Embryonic facial prominence (tissue), 1 donor: Measurements from ENCODE around the gene NACC1.

Source experiments
- DNase-seq: peaks from one replicate; pipeline ENCODE4 v3.0.0-alpha.2; 2016; ENCODE audit errors: extremely low spot score

Gene NACC1

DNA sequence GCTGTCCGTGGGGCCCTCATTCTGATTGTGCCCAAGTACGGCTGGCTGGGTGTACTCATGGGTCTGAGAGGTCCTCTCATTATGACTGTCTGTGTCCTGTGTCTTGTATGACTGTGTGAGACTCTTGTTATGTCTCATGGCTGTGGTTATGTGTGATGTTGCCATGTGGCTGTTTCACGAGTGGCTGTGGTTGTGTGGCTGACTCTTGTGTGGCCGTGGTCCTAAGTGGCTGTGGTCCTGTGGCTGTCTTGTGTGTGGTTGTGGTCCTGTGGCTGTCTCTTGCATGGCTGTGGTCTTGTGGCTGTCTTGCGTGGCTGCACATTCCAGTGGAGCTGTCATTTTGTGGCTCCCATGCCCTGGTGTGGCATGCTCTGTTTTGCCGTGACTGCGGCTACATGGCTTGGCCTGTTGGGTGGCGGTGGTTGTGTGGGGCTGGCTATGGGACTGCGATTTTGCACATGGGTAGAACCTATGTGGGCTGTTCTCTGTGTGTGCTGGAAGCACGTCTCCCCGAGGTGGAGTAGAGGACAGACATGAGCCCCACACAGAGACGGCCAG, 18.0 kb upstream of the NACC1 start:
- DNase-seq: no peak

DNA sequence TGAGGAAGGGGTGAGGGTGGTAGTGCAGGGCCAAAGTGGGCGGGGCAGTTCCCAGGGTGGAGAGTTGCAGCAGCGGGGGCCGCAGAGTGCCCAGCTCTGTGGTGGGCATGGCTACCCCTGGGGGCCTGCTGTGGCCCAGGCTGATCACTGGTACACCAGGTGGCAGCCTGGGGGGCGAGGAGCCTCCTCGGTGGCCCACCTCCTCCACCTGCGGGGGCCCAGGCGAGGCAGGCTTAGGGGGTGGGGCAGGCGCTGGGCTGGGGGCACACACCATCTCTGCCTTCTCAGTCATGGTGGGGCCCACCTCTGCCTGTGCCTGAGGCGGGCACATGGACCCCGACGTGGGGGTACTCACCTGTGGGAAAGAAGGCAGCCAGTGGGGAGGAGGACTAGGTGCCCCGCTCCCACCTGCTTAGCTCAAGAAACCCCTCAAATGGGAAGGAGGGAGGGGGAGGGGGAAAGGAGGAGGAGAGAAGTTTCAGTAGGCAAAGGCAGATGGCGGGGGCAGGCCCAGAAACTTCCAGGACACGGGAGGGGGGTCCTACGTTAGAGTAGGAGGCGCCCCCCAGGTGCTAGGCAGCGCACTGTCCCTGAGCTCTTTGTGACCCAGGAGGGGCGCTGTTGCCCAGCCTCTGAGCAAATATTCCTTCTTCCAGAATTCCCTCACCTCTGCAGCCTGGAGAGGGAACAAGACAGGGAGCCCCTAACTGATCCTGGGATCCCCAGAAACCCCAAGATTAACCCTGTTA, 17.0 kb upstream of the NACC1 start:
- DNase-seq: no peak

GRCh38 chr19:13101590-13102415, 16.3 kb upstream of the NACC1 start:
- DNase-seq: no peak

DNA sequence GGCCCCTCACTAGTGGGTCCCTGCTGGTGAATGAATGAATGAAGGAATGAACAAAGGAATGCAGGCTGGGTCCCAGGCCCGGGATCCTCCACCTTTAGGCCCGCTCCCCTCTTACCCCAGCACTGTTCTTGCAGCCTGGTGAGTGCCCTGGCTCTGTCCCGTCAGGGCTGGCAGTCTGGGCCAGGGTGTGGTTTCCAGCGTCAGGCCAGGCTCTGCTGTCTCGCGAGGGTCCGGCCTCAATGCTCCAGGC, 15.7 kb upstream of the NACC1 start:
- no peak for DNase-seq

- no peak for DNase-seq
Observed at GRCh38 chr19:13102666-13103580, 15.1 kb upstream of the NACC1 start, which contains the start of gene LYL1. LYL1 (minus strand) TSS chr19:13102858; CDS start chr19:13101171, 1,687 bp downstream.

- DNase-seq: no peak
Observed at GRCh38 chr19:13103581-13104359, 14.3 kb upstream of the NACC1 start.

- DNase-seq: no peak
Observed at GRCh38 chr19:13104360-13104847, 13.7 kb upstream of the NACC1 start.

DNA sequence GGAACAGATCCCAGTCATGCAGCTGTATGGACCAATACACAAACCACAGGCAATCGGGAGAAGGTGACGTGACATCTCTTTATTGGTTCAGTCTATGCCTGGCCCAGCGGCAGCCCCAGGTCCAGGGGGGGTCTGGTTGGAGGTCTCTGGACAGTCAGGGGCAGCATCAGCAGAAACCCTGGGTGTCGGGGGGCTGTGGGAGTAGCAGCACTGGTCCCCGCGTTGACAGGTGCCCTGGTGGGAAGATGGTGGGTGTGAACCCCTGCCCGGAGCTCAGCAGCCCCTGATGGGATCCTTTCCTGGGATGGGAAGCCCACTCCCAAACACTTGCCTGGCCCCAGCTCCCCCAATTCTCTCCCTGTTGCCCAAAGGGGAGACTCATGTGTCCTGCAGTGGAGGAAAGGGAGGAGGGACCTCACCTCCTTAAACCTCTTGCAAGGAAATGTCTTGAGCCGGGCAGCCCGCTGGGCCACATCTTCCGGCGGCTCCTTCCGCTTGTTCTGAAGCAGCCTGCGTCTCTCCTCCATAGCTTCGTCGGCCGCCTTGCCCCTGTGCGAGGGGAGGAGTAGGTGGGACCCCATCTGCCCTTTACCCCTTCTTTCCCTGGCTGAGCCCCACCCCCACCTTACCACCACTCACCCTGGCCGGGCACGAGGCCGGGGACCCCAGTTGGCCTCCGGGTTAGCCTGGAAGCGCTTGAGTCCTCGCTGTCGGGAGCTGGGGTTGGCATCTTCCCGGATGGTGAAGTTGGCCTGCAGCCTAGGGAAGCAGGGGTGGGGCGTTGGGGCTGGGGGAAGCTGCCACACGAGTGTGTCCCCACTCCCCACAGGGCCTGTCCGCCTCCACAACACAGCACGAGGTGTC, 13.0 kb upstream of the NACC1 start:
- DNase-seq: no peak

DNA sequence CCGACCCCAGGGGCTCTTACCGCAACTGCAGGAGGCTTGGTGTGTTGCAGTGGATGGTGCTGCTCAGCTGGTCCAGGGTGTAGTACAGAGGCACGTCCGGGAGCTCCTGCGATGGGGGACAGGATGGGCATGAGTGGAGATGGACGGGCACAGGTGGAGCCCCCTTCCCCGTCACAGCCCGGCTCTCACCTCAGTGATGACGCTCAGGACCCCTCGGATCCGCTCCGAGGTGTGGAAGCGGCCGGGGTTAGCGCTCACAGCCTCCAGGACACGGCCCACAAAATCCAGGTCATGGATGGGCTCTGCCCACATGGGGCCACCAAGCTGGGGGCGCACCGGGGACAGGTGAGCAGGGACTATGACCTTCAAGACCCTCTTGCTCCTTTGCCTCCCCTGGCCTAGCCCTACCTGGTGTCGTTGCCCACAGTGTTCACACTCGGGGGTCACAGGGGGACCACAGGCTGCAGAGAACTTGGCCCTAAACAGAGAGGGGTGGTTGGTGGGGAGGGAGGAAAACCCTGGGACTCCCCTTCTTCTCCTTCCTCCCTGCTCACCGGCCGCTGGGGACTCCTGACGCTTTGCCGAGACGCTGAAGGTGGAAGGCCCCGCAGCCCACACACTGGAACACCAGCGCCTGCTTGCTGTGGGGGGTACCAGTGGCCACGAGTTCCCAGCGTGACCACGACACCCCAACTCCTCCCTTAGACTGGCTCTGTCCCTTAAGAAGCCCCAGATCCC, 8.5 kb upstream of the NACC1 start:
- DNase-seq: no peak

- no peak for DNase-seq
Observed at GRCh38 chr19:13110099-13110610, 7.9 kb upstream of the NACC1 start.

GRCh38 chr19:13112555-13112954, 5.5 kb upstream of the NACC1 start:
- DNase-seq: no peak

GRCh38 chr19:13115936-13116281, 2.2 kb upstream of the NACC1 start:
- DNase-seq: no peak

GRCh38 chr19:13116282-13117175, 1.5 kb upstream of the NACC1 start, which contains the start of gene TRMT1:
TRMT1 (minus strand) TSS chr19:13116740; CDS start chr19:13116399, 341 bp downstream.
- peak; percentile 83 for DNase-seq

DNA sequence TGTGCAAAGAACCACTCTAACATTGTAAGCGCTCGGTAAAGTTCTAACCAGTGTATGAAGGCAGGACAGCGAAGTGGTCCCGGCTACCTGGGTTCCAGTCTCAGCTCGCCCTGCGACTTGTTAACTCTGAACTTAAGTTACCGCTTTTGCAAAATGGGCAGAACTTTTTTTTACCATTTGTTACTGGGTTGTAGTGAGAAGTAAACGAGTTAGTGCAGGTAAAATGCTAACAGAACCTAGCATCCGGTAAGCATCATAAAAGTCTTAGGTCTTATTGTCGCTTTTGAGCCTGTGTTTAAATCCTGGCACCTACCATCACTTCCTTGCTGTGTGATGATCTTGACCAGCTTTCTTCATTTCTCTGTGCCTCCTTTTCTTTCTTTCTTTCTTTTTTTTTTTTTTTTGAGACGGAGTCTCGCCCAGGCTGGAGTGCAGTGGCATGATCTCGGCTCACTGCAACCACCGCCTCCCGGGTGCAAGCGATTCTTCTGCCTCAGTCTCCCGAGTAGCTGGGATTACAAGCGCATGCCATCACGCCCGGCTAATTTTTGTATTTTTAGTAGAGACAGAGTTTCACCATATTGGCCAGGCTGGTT, 790 bp upstream of the NACC1 start:
- no peak for DNase-seq

- DNase-seq: no peak
Observed at GRCh38 chr19:13118424-13119193, 545 bp downstream of the NACC1 start.

DNA sequence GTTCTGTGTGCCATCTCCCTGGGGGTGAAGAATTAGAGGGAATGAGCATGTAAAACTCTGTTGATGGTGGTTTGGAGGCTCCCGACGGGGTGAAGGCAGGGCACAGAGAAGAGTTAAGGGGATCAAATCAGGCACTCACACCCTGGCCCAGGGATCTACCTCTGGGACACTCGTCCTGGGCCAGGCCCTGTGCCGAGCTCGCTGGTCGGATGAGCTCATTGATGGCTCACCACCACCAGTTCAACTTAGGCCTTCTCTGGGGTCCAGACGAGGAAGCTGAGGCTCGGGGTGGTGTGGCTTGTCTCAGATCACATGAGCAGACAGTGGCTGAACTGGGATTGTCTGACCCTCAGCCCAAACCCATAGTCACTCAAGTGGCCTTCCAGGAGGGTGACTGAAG, 1.6 kb downstream of the NACC1 start:
- no peak for DNase-seq

DNA sequence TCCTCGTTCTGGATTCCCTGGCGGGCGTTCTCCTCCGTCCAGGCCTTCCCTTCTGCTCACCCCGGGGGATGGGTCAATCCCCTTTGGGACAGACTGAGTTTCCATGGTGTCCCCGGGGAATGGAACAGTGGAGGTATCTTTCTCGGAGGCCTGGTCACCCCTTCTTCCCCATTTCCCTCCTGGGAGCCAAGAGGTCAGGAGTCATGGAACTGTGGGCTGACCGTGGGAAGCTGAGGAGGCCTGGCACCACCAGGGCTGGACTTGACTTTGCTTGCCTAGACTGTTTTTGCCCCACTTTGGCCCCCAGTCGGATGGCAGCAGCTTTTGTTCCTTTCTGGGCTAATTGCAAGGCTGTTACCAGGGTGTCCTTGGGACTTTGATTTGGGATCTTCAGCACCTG, 2.0 kb downstream of the NACC1 start:
- no peak for DNase-seq
